ENCODE data around the gene EPHB2. TPM values are rescaled to one million over a fixed set of nuclear protein-coding genes. Genes with fewer than 3 reads are reported as not detected.
A peak's percentile ranks its signal among the peaks of the same experiment; 100 is the strongest.

EPHB2 gene
- total RNA-seq, 2 donors from 2014 or later, result not detected

DNA sequence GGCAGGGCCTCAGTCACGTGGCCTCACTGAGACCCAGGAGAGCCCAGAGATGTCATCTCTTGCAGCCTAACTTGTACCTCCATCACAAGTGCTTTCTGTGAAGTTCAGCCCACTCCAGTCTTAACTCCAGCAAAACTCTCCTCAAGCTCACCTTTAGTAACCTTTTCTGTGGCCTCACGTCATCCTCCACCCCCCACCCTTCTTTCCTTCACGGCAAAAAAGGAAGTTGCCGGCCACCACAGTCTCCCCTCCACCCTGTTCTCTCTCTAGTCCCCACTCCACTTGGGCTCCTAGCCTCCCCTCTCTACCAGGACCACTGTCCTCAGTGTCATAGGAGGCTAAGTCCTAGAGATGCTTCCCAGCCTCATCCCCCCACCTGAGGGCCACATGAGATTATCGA, 155.1 kb downstream of the EPHB2 start:
- ATAC-seq, result no peak
- no peaks in the 10 kb centered on the region for H3K36me3 Mint-ChIP-seq

DNA sequence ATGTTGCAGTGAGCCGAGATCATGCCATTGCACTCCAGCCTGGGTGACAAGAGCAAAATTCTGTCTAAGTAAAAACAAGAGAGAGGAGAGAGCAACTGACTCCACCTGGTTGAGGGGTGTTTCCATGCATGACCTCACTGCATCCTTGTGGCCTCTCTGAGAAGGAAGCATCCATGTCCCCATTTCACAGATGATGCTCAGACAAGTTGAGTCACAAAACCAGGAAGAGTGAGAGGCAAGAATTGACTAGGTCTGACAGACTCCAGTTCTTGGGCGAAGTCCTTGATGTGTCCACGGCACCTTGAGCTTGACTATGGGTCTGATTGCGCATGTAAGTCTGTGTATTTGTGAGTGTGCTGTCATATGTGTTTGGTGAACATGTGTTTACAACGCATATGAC, 156.2 kb downstream of the EPHB2 start:
- Mint-ChIP-seq H3K27ac (no peak overlapping the region), H3K9me3 (no peaks in the 10 kb centered on the region), H3K4me3 (no peak overlapping the region), H3K4me1 (ENCODE audit: low read depth in 2 of 2) (peaks cover 0 to 4% of the 10 kb centered on the region in 2 donors), H3K27me3 (peaks cover 6 to 8% of the 10 kb centered on the region in 2 donors), H3K36me3 (no peaks in the 10 kb centered on the region)
- DNase-seq (ENCODE audit: low spot score), result no peak
- no peak for ATAC-seq

More for the DNA sequence above, 155.1 kb downstream of the EPHB2 start:
- no peak overlapping the region for H3K4me3 Mint-ChIP-seq
- H3K4me1 Mint-ChIP-seq (ENCODE audit: low read depth in 2 of 2), result peaks cover 0 to 4% of the 10 kb centered on the region in 2 donors
- peaks cover 6 to 8% of the 10 kb centered on the region in 2 donors for H3K27me3 Mint-ChIP-seq
- H3K27ac Mint-ChIP-seq, result no peak overlapping the region
- H3K9me3 Mint-ChIP-seq, result no peaks in the 10 kb centered on the region
- DNase-seq (ENCODE audit: low spot score), result no peak

DNA sequence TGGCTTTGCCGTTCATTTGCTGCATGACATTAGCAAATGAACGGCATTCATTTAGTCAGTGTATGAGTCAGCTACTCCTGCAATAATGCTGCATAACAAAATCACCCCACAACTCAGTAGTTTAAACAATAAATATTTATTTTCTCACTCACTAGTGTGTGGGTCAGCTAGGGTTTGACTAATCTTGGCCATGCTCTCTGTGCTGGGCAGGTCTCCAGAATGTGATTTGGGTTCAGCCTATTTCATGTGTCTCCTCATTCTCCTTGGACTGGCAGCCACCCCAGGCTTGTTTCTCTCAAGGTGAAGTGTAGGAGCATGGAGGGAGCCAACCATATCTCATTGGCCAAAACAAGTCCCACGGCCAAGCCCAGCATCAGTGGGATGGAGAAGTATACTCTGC, 157.7 kb downstream of the EPHB2 start:
- Mint-ChIP-seq H3K27me3 (peaks cover 6 to 8% of the 10 kb centered on the region in 2 donors), H3K27ac (no peak overlapping the region), H3K36me3 (no peaks in the 10 kb centered on the region), H3K9me3 (no peaks in the 10 kb centered on the region), H3K4me3 (no peak overlapping the region), H3K4me1 (ENCODE audit: low read depth in 2 of 2) (peaks cover 0 to 4% of the 10 kb centered on the region in 2 donors)
- DNase-seq (ENCODE audit: low spot score) (no peak), ATAC-seq (no peak)

DNA sequence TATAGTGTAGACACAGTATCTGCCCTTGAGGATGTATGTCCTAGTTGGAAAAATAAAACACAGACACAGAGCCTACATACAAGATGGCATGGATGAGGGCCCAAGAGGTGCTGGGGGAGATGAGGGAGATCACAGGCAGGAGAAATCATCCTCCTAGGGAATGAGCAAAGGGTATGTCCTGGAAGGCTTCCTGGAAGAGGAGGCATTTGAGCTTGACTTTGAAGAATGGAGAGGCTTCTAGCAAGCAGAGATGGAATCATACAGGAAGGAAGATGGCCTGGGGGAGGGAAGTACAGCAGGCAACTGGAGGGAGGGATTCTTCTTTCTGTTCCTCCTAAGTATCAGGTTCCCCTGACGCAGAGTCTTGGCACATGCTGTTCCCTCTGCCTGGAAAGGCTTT, 158.7 kb downstream of the EPHB2 start:
- no peaks in the 10 kb centered on the region for H3K36me3 Mint-ChIP-seq
- H3K27me3 Mint-ChIP-seq, result peaks cover 6 to 8% of the 10 kb centered on the region in 2 donors
- H3K4me1 Mint-ChIP-seq (ENCODE audit: low read depth in 2 of 2), result peaks cover 0 to 4% of the 10 kb centered on the region in 2 donors
- no peak overlapping the region for H3K27ac Mint-ChIP-seq
- no peak overlapping the region for H3K4me3 Mint-ChIP-seq
- no peaks in the 10 kb centered on the region for H3K9me3 Mint-ChIP-seq
- DNase-seq (ENCODE audit: low spot score) (no peak), ATAC-seq (no peak)

DNA sequence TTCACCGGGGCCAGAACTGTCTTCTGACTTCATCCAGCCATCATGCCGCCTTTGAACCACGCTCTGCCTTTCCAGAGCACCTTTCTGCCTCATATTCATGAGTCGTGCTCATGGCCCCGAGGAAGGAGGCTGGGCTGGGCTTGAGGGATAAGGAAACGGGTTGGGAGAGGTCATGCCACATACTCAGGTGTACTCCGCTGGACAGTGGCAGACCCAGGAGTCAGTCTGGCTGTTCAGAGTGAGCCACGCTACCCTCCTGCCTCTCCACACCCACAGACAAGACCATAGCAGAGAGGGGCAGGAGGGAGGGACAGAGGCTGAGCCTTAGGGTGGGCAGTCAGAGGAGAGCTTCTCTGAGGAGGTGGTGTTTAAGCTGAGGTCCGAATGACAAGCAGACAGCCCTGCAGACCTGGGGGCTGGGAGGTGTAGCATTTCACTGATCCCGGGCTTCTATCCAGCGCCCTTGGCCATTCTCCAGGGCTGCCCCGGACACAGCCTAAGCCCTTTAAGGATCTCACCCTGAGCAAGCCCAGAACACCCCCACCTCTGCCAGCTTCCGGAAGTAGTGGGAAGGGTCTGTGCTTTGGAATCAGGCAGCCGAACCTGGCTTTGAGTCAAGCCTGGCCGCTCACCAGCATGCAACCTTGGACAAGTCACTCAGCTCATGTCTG, 159.7 kb downstream of the EPHB2 start:
- Mint-ChIP-seq H3K4me3 (no peak overlapping the region), H3K27ac (no peak overlapping the region), H3K27me3 (peaks cover 6 to 8% of the 10 kb centered on the region in 2 donors), H3K36me3 (no peaks in the 10 kb centered on the region), H3K4me1 (ENCODE audit: low read depth in 2 of 2) (peaks cover 0 to 4% of the 10 kb centered on the region in 2 donors), H3K9me3 (no peaks in the 10 kb centered on the region)
- ATAC-seq (no peak), DNase-seq (ENCODE audit: low spot score) (no peak)

DNA sequence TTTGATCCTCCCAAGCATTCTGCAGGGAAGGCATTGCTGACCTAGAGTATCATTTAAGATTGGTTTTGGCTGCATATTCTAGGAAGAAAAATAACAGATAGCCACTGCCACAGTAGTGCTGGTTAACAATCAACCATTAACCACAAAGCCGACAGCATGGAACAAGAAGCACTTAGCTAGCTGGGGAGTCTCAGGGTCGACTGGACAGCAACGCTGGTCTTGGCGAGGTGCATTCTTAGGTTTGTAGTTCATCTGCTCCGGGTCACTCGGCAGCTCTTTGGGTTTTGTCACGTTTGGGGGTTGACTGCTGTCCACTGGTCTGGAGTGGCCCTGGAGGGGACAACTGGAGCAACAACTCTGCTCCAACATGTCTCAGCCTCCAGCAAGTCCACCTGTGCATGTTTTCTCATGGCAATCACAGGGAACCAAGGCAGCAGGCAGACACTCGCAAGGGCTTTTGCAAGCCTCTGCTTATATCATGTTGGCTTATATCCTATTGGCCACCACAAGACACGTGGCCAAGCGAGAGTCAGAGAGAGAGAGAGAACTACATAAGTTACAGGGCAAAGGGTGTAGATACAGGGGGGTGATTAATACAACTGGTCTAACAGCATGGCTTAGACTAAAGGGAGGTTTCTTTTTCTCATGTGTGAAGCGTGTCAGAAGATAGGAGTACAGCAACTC, 162.5 kb downstream of the EPHB2 start:
- no peak overlapping the region for H3K4me3 Mint-ChIP-seq
- no peak for DNase-seq (ENCODE audit: low spot score)

DNA sequence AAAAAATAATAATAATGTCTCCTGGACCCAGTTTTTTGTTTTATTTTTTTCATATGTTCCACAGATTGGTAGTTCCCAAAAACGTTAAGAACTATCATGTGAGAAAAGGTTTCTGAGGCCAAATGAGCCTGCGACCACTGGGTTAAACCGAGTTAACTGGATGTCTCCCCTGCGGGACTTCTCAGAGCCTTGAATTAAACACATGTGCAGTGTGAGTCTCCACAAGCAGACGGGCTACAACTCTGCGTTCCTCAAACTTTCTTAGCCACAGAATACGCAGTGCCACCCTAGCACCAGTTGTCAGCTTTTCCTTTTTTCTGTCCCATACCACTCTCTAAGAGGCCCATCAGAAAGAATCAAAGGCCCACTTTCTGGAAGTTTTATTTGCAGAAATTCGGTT, 164.1 kb downstream of the EPHB2 start:
- H3K4me3 Mint-ChIP-seq, result no peak overlapping the region
- no peaks in the 10 kb centered on the region for H3K36me3 Mint-ChIP-seq
- DNase-seq (ENCODE audit: low spot score) (no peak), ATAC-seq (no peak)
- H3K9me3 Mint-ChIP-seq, result no peaks in the 10 kb centered on the region
- no peaks in the 10 kb centered on the region for H3K27me3 Mint-ChIP-seq
- no peak overlapping the region for H3K27ac Mint-ChIP-seq
- H3K4me1 Mint-ChIP-seq (ENCODE audit: low read depth in 2 of 2), result no peaks in the 10 kb centered on the region

More for the DNA sequence above, 162.5 kb downstream of the EPHB2 start:
- no peak for ATAC-seq
- no peaks in the 10 kb centered on the region for H3K4me1 Mint-ChIP-seq (ENCODE audit: low read depth in 2 of 2)
- no peaks in the 10 kb centered on the region for H3K9me3 Mint-ChIP-seq
- H3K27ac Mint-ChIP-seq, result no peak overlapping the region
- H3K36me3 Mint-ChIP-seq, result no peaks in the 10 kb centered on the region
- H3K27me3 Mint-ChIP-seq, result peaks cover 0 to 4% of the 10 kb centered on the region in 2 donors

DNA sequence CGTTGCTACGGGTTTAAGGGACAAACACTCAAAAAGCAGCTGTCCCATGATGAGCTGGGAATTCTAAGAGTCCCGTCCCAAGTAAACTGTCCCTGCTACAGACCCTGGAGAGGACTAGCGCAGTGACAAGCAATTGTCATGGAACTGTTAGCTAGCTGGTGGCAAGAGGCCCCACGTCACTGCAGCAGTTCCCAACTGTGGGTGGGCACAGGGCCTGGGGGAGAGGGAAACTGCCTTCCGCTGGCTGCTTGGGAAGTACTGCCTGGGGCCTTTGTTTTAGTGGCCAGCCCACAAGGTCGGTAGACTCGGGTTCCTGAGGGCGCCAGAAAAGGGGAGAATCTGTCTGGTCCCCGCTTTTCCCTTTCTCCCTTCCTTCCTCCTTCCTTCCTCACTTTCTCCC, 164.6 kb downstream of the EPHB2 start:
- DNase-seq (ENCODE audit: low spot score), result no peak
- Mint-ChIP-seq H3K4me1 (ENCODE audit: low read depth in 2 of 2) (no peaks in the 10 kb centered on the region), H3K4me3 (no peak overlapping the region), H3K9me3 (no peaks in the 10 kb centered on the region), H3K27ac (no peak overlapping the region), H3K36me3 (no peaks in the 10 kb centered on the region), H3K27me3 (no peaks in the 10 kb centered on the region)
- no peak for ATAC-seq

DNA sequence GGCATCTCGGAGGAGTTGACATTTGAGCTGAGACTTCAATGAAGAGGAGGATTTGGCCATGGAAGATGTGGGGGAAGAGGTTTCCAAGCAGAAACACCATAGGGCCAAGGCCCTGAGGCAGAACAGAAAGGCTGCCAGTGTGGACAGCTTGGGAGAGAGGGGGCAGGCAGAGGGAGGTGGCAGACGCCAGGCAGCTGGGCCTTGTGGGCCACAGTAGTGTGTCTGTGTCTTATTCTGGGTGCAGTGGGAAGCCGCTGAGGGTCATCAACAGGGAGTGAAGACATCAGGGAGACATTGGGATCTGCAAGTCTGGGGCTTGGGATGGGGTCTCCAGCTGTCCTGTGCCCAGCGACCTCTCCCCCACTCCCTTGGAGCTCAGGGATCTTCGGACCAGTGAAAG, 165.2 kb downstream of the EPHB2 start:
- Mint-ChIP-seq H3K27me3 (no peaks in the 10 kb centered on the region), H3K9me3 (no peaks in the 10 kb centered on the region), H3K4me1 (ENCODE audit: low read depth in 2 of 2) (no peaks in the 10 kb centered on the region), H3K27ac (no peak overlapping the region), H3K36me3 (no peaks in the 10 kb centered on the region), H3K4me3 (no peak overlapping the region)
- DNase-seq (ENCODE audit: low spot score) (no peak), ATAC-seq (no peak)

DNA sequence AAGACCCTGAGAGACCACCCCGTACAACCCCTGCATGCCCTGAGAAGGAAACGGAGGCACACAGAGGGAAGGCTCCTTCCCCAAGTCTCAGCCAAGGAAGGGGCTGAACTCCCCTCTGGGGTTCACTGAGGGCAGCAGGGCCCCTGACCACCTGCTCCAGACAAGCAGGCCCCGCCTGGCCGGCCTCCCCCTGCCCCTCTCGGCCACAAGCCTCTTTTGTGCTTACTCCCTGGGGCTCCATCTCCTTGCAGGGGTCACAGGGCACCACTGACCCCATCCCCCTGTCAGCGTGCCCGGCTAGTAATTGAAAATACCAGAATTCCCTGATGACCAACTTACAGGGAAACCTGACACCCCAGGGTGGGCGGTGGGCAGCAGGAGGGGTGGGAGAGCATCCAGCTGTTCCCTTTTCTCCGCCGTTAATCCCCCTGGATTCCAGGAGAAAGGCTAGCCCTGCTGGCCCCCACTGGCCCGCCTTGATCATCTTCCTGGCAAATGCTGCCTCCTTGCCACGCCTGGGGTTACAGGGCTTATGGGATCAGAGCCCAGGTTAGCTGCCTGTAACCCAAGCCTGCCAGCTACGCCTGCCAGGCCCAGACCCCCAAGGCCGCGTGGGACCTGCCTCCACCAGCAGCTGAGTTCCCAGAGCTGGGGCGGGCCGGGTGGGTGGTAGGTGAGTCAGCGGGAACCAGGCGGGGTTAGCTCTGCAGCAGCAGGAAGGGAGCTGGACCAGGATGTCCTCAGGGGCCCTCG, 165.9 kb downstream of the EPHB2 start:
- H3K4me1 Mint-ChIP-seq (ENCODE audit: low read depth in 2 of 2), result no peaks in the 10 kb centered on the region
- H3K9me3 Mint-ChIP-seq, result no peaks in the 10 kb centered on the region
- H3K27me3 Mint-ChIP-seq, result no peaks in the 10 kb centered on the region
- H3K4me3 Mint-ChIP-seq, result no peak overlapping the region
- ATAC-seq (no peak), DNase-seq (ENCODE audit: low spot score) (no peak)
- H3K36me3 Mint-ChIP-seq, result no peaks in the 10 kb centered on the region
- no peak overlapping the region for H3K27ac Mint-ChIP-seq

DNA sequence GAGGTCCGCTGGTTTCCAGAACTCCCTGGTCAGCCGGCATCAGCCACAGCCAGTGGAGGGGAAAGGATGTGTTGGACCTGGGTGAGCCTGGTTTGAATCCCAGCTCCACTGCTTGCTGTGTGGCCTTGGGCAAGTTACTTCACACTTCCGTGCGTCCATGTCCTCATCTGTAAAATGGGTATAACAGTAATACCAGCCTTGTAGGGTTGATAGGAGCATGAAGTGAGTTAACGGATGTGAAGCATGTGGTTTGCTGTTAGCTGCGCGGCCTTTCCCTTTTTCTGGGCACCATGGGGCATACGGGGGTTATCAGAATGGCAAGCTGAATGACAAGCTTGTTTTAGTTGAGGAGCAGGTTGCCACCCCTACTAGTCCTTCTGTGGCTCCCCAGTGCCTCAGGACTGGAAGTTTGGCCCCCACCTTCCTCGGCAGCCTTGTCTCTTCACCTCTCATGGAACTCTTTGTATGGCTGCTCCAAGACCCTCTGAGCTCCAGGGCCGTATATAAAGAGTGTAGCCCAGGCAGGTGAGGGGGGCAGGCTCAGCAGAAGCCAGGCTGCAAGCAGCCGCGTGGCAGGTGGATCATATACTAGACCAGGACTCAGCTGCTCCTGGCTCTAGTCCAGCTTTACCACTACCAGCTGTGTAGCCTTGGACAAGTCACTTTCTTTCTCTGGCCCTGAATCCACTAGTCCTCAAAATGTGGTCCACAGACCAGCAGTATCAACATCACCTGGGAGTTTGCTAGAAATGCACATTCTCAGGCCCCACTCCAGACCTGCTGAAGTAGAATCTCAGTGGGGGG, 166.7 kb downstream of the EPHB2 start:
- ATAC-seq (no peak), DNase-seq (ENCODE audit: low spot score) (no peak)
- Mint-ChIP-seq H3K36me3 (no peaks in the 10 kb centered on the region), H3K9me3 (no peaks in the 10 kb centered on the region), H3K27ac (no peak overlapping the region), H3K4me3 (no peak overlapping the region), H3K4me1 (ENCODE audit: low read depth in 2 of 2) (no peaks in the 10 kb centered on the region), H3K27me3 (no peaks in the 10 kb centered on the region)

DNA sequence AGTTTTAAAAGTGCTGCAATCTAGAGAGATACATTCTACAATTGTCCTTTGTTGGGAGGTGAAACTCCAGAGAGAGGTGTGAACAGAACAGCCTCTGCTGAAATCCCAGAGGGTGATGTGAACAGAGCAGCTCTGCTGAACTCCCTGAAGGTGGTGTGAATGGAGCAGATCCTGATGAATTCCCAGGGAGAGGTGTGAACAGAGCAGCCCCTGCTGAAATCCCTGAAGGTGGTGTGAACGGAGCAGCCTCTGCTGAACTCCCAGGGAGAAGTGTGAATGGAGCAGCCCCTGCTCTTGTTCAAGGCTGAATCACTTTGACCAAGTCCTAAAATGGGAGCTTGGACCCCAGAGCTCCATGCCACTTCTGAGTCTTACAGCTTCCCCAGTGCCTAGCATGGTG, 167.3 kb downstream of the EPHB2 start:
- no peak for ATAC-seq
- H3K27ac Mint-ChIP-seq, result no peak overlapping the region
- DNase-seq (ENCODE audit: low spot score), result no peak
- H3K4me1 Mint-ChIP-seq (ENCODE audit: low read depth in 2 of 2), result no peaks in the 10 kb centered on the region
- H3K4me3 Mint-ChIP-seq, result no peak overlapping the region
- H3K9me3 Mint-ChIP-seq, result no peaks in the 10 kb centered on the region
- no peaks in the 10 kb centered on the region for H3K36me3 Mint-ChIP-seq
- no peaks in the 10 kb centered on the region for H3K27me3 Mint-ChIP-seq

DNA sequence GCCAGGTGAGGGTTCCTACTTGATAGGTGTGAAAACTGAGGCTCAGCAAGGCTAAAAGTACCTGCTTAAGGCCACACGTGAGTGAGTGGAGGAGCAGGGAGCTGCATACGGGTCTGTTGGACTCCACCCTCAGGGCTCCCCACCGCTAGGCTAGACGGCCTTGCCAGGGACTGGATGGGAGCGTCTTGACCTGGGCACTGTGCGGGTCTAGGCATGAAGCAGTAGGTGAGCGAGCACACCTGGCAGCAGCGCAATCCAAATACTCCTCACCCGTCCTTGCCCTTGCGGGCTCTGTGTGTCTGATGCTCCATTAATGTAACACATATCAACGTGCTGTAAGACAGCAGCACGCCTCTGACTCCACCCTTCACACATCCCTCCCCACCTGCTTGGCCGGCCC, 168.0 kb downstream of the EPHB2 start:
- no peak overlapping the region for H3K4me3 Mint-ChIP-seq
- H3K9me3 Mint-ChIP-seq, result no peaks in the 10 kb centered on the region
- no peak overlapping the region for H3K27ac Mint-ChIP-seq
- peaks cover 0 to 4% of the 10 kb centered on the region in 2 donors for H3K4me1 Mint-ChIP-seq (ENCODE audit: low read depth in 2 of 2)
- ATAC-seq (peak in 1 of 2 donors; percentile 25), DNase-seq (ENCODE audit: low spot score) (no peak)
- no peaks in the 10 kb centered on the region for H3K27me3 Mint-ChIP-seq
- no peaks in the 10 kb centered on the region for H3K36me3 Mint-ChIP-seq
